ENCODE measurements around the gene P2RX6. TPM values are rescaled to one million over a fixed set of nuclear protein-coding genes. Genes with fewer than 3 reads are reported as not detected.

P2RX6 gene
- polyA plus RNA-seq, 3 donors from 2014 or later: not detected

- Mint-ChIP-seq H3K4me3 (no peak overlapping the region), H3K27ac (no peak overlapping the region), H3K9me3 (no peaks in the 10 kb centered on the region), H3K27me3 (ENCODE audit: low read depth in 3 of 3) (peaks cover 0 to 2% (median 2%) of the 10 kb centered on the region in 3 donors), H3K4me1 (no peaks in the 10 kb centered on the region), H3K36me3 (no peaks in the 10 kb centered on the region)
- DNase-seq: no peak
Observed at GRCh38 chr22:20994902-20995241, 20.1 kb upstream of the P2RX6 start.

- Mint-ChIP-seq H3K4me1 (peaks cover 3 to 4% of the 10 kb centered on the region in 2 donors), H3K9me3 (no peaks in the 10 kb centered on the region), H3K36me3 (no peaks in the 10 kb centered on the region), H3K27me3 (ENCODE audit: low read depth in 3 of 3) (peaks cover 2% of the 10 kb centered on the region in 3 donors), H3K4me3 (no peak overlapping the region), H3K27ac (peak overlapping the region in 1 of 6 donors; percentile 62)
- DNase-seq: no peak
Observed at GRCh38 chr22:20995329-20996030, 19.5 kb upstream of the P2RX6 start.

GRCh38 chr22:20996031-20996410 is 18.9 kb upstream of the P2RX6 start:
- Mint-ChIP-seq H3K36me3 (no peaks in the 10 kb centered on the region), H3K4me3 (no peak overlapping the region), H3K27me3 (ENCODE audit: low read depth in 3 of 3) (peaks cover 0 to 2% (median 2%) of the 10 kb centered on the region in 3 donors), H3K27ac (no peak overlapping the region), H3K4me1 (peaks cover 8 to 10% of the 10 kb centered on the region in 2 donors), H3K9me3 (no peaks in the 10 kb centered on the region)
- DNase-seq: no peak

GRCh38 chr22:20996598-20997535 is 18.1 kb upstream of the P2RX6 start:
- peaks cover 15 to 17% of the 10 kb centered on the region in 2 donors for H3K4me1 Mint-ChIP-seq
- no peaks in the 10 kb centered on the region for H3K9me3 Mint-ChIP-seq
- H3K4me3 Mint-ChIP-seq: no peak overlapping the region
- peaks cover 7 to 9% (median 8%) of the 10 kb centered on the region in 3 donors for H3K27me3 Mint-ChIP-seq (ENCODE audit: low read depth in 3 of 3)
- H3K36me3 Mint-ChIP-seq: no peaks in the 10 kb centered on the region
- H3K27ac Mint-ChIP-seq: no peak overlapping the region
- DNase-seq: no peak

GRCh38 chr22:20997536-20998257 is 17.3 kb upstream of the P2RX6 start:
- Mint-ChIP-seq H3K36me3 (no peaks in the 10 kb centered on the region), H3K4me3 (no peak overlapping the region), H3K27me3 (ENCODE audit: low read depth in 3 of 3) (peaks cover 10 to 11% (median 11%) of the 10 kb centered on the region in 3 donors), H3K4me1 (peaks cover 18 to 24% of the 10 kb centered on the region in 2 donors), H3K27ac (no peak overlapping the region), H3K9me3 (no peaks in the 10 kb centered on the region)
- DNase-seq: no peak

GRCh38 chr22:20998411-20999336 is 16.3 kb upstream of the P2RX6 start:
- no peak for DNase-seq
- Mint-ChIP-seq H3K27me3 (ENCODE audit: low read depth in 3 of 3) (peaks cover 10 to 14% (median 11%) of the 10 kb centered on the region in 3 donors), H3K9me3 (no peaks in the 10 kb centered on the region), H3K4me3 (no peak overlapping the region), H3K27ac (peak overlapping the region in 3 of 6 donors; percentile 46 to 82 (median 49)), H3K4me1 (peaks cover 27 to 34% of the 10 kb centered on the region in 2 donors), H3K36me3 (no peaks in the 10 kb centered on the region)

GRCh38 chr22:20999350-21000206 is 15.4 kb upstream of the P2RX6 start:
- H3K27ac Mint-ChIP-seq: peak overlapping the region in 3 of 6 donors; percentile 46 to 100 (median 97)
- peaks cover 28 to 35% of the 10 kb centered on the region in 2 donors for H3K4me1 Mint-ChIP-seq
- H3K9me3 Mint-ChIP-seq: no peaks in the 10 kb centered on the region
- peak overlapping the region in 1 of 5 donors; percentile 86 for H3K4me3 Mint-ChIP-seq
- H3K36me3 Mint-ChIP-seq: no peaks in the 10 kb centered on the region
- peaks cover 10 to 14% (median 11%) of the 10 kb centered on the region in 3 donors for H3K27me3 Mint-ChIP-seq (ENCODE audit: low read depth in 3 of 3)
- no peak for DNase-seq

GRCh38 chr22:21000207-21000986 is 14.6 kb upstream of the P2RX6 start:
- Mint-ChIP-seq H3K9me3 (no peaks in the 10 kb centered on the region), H3K36me3 (no peaks in the 10 kb centered on the region), H3K27ac (peak overlapping the region; percentile 97 to 100 (median 99)), H3K27me3 (ENCODE audit: low read depth in 3 of 3) (peaks cover 10 to 14% (median 11%) of the 10 kb centered on the region in 3 donors), H3K4me1 (peaks cover 28 to 35% of the 10 kb centered on the region in 2 donors), H3K4me3 (peak overlapping the region; percentile 86 to 98 (median 95))
- DNase-seq: no peak

GRCh38 chr22:21000987-21001600 is 13.9 kb upstream of the P2RX6 start:
- H3K27ac Mint-ChIP-seq: peak overlapping the region; percentile 97 to 100 (median 99)

GRCh38 chr22:21001601-21002325 is 13.2 kb upstream of the P2RX6 start, which contains the start of gene THAP7:
Gene THAP7, minus strand, starts transcription at chr22:21002118. Its CDS starts 207 bp downstream, at chr22:21001911.
- Mint-ChIP-seq H3K27ac (peak within 1 kb of the TSS; percentile 97 to 100 (median 99)), H3K9me3 (no peaks in the 10 kb centered on the region), H3K4me3 (peak within 1 kb of the TSS; percentile 86 to 98 (median 95)), H3K36me3 (no peaks in the 10 kb centered on the region), H3K4me1 (peaks cover 28 to 35% of the 10 kb centered on the region in 2 donors), H3K27me3 (ENCODE audit: low read depth in 3 of 3) (peaks cover 10 to 16% (median 11%) of the 10 kb centered on the region in 3 donors)
- DNase-seq: peak; percentile 97 to 98 (median 98)

More at GRCh38 chr22:21000987-21001600, 13.9 kb upstream of the P2RX6 start:
- Mint-ChIP-seq H3K4me1 (peaks cover 28 to 35% of the 10 kb centered on the region in 2 donors), H3K4me3 (peak overlapping the region; percentile 86 to 98 (median 95)), H3K9me3 (no peaks in the 10 kb centered on the region), H3K36me3 (no peaks in the 10 kb centered on the region), H3K27me3 (ENCODE audit: low read depth in 3 of 3) (peaks cover 10 to 14% (median 11%) of the 10 kb centered on the region in 3 donors)
- no peak for DNase-seq
